HG02884 (cell line): ENCODE measurements around the gene ZP2.
A peak's percentile ranks its signal among the peaks of the same experiment; 100 is the strongest.
"Not testable (repeated sequence)": the region's sequence is repeated elsewhere in the genome, so short reads cannot be mapped to it uniquely, and the experiment has no call there.

Source experiments
- ATAC-seq: cut with Tn5 transposase; IDR thresholded peaks from one replicate; pipeline ENCODE4 v1.9.1; 2021; ENCODE audit warnings: mild to moderate bottlenecking, moderate library complexity; ENCODE audit not compliant: unreplicated experiment

ZP2 gene

GRCh38 chr16:21175397-21175796, 36.0 kb downstream of the ZP2 start:
- ATAC-seq, result no peak

GRCh38 chr16:21172650-21173049, 38.7 kb downstream of the ZP2 start:
- ATAC-seq, result no peak

GRCh38 chr16:21170116-21170515, 41.3 kb downstream of the ZP2 start:
- ATAC-seq, result not testable (repeated sequence)

- no peak for ATAC-seq
Measured at GRCh38 chr16:21169249-21169981, 42.0 kb downstream of the ZP2 start.

- no peak for ATAC-seq
Measured at GRCh38 chr16:21167929-21168602, 43.3 kb downstream of the ZP2 start.

GRCh38 chr16:21167360-21167759, 44.0 kb downstream of the ZP2 start:
- no peak for ATAC-seq

GRCh38 chr16:21166561-21166961, 44.8 kb downstream of the ZP2 start:
- ATAC-seq, result no peak

- ATAC-seq, result no peak
Measured at GRCh38 chr16:21164521-21165168, 46.7 kb downstream of the ZP2 start.

- no peak for ATAC-seq
Measured at GRCh38 chr16:21163576-21163975, 47.8 kb downstream of the ZP2 start.

GRCh38 chr16:21162661-21163151, 48.7 kb downstream of the ZP2 start:
- ATAC-seq, result no peak

- no peak for ATAC-seq
Measured at GRCh38 chr16:21161211-21161610, 50.2 kb downstream of the ZP2 start.

- ATAC-seq, result no peak
Measured at GRCh38 chr16:21160276-21160675, 51.1 kb downstream of the ZP2 start.

- ATAC-seq, result no peak
Measured at GRCh38 chr16:21159281-21159951, 52.0 kb downstream of the ZP2 start.

- peak; percentile 78 for ATAC-seq
Measured at GRCh38 chr16:21158208-21159110, 52.9 kb downstream of the ZP2 start, which contains the start of gene LDAF1. Gene LDAF1 (plus strand): TSS chr16:21158674. CDS start chr16:21161183, 2,509 bp downstream.

- no peak for ATAC-seq
Measured at GRCh38 chr16:21157632-21158031, 53.7 kb downstream of the ZP2 start.

- no peak for ATAC-seq
Measured at GRCh38 chr16:21156767-21157467, 54.5 kb downstream of the ZP2 start.

- not testable (repeated sequence) for ATAC-seq
Measured at GRCh38 chr16:21156011-21156410, 55.4 kb downstream of the ZP2 start.

GRCh38 chr16:21153124-21153729, 58.1 kb downstream of the ZP2 start:
- ATAC-seq, result not testable (repeated sequence)
